Epithelial cell of prostate (primary cell): ENCODE data around the gene TNNI3K.
A peak's percentile ranks its signal among the peaks of the same experiment; 100 is the strongest.

ENCODE experiments used
- DNase-seq: peaks from one replicate; pipeline ENCODE4 v3.0.0-alpha.2; 2011; ENCODE audit warnings: low read depth, low spot score
- H3K27ac ChIP-seq: fragments of 450-650 bp; 2 replicates; pipeline ENCODE4 v1.5.1; 2017; ENCODE audit warnings: mild to moderate bottlenecking

TNNI3K gene

DNA sequence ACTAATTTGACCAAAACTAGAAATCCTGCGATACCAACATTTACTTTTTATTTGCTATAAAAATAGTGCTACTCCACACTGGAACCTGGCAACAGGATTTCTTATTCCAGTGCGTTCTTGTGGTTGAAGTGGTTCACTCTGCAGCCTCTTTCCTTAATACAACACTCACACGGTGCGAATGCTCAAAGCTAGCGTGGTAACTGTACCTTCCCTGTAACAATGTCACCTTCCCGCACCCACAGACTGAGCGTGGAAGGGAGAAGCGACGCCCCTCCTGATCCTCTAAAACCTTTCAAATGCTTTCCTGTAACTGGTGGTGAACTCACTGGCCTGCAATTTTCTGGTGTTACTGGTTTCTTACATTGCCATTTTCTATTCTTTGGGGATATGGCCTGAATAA lies 145.1 kb downstream of the TNNI3K start:
- no peak for DNase-seq
- H3K27ac ChIP-seq: no peak overlapping the region

DNA sequence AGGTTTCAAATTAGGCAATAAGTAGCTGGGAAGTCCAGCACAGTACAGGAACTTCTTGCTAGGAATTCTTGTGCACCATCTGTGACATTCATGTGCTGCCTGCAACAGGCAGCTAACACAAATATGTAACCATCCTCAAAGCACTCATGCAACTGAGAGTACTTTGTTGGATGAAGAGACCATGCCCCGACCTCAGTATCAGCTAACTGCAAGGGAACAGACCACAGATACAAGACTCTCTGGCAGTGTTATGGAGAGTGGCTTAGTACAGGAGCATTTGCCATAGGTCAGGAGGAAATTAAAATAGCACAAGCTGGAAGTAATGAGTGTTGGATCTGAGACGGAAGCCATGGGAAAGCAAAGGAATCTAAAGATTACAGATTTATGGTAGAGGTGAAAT lies 153.7 kb downstream of the TNNI3K start:
- DNase-seq: no peak
- no peak overlapping the region for H3K27ac ChIP-seq

DNA sequence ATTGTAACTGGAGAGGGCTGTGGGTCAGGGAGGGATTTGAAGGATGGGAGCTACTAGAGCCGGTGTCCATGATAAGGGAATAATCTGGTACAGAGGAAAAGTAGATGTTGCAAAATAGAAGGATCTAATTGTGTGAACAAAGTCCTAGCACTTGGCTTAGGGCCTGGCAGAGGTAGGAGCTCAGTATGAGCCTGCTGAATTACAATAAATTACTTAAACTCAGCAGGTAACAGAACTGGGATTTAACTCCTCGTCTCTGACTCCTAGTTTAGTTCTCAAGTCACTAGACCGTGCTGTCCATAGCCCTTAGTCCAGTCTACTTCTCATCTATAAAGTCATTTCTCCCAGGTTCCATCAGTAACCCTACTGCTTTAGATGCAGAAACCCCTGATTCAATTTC lies 157.0 kb downstream of the TNNI3K start:
- H3K27ac ChIP-seq: no peak overlapping the region
- no peak for DNase-seq

DNA sequence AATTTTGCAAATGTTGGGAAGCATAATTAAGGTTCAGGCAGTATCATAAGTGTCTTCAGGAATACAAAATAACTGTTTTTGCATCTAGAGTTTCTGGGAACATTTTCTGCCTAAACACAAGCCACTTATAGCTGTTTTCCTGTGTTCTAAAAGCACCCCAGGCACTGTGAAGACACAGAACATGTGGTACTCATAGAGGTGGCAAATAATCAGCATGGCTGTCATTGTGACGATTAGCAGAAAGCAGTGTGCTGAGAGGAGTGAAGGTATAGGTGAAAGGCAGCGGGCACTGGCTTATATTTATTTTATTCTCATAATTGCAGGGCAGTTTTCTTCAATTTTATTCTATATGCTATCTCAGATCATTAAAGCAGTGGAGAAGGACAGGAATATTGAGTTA lies 157.7 kb downstream of the TNNI3K start:
- no peak overlapping the region for H3K27ac ChIP-seq
- DNase-seq: no peak

DNA sequence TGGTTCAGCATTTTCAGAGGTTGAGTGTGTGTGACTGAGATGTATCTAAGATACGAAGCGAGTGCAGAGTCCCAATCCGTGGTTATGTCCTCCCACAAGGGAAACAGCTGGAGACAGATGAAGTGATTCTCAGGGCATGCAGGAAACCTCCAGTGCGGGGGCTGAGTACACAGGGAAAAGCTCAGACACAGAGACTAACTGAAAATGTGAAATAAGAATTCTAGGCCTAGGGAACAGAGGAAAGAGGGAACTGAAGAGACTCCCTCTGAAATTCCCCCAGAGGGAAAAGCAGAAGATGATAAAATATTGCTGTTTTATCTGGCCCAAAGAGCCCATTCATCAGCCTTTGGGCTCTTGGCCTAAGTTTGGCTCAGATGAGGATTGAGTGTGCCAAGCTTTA lies 160.4 kb downstream of the TNNI3K start:
- no peak for DNase-seq
- H3K27ac ChIP-seq: no peak overlapping the region

DNA sequence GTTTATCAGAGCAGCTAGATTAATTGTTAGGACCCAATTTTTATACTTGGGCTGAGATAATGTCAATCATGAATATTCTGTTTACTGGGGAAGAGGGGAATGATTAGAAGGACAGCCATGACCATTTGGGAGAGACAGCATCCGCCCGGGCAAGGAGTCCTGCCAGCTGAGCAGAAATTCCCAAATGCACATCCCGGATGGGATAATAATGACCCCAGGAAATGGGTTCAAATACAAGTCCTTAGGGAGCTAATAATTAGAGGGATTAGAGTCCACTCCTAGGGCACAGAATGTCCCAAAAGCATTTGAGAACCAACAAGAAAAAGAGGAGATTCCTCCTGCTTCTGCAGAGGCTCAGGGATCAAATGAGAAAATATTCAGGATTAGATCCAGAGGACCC lies 161.3 kb downstream of the TNNI3K start:
- no peak for DNase-seq
- no peak overlapping the region for H3K27ac ChIP-seq

DNA sequence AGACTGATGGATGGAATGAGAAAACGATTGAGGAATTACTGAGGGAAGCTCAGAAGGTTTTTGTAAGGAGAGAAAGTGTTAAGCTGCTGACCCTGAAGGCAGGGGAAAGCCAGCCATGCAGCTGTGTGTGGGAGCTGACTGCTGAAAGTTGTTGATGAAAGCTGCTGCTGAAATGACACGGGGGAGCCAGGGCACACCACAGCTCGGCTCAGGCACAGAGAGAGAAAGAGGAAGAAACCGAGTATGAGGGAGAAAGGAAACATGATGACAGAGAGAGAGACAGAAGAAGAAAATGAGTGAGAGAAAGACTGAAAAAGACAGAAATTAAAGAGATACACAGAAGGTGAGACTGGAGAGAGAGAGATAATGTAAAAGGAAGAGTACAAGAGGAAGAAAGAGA lies 161.7 kb downstream of the TNNI3K start:
- H3K27ac ChIP-seq: no peak overlapping the region
- no peak for DNase-seq

DNA sequence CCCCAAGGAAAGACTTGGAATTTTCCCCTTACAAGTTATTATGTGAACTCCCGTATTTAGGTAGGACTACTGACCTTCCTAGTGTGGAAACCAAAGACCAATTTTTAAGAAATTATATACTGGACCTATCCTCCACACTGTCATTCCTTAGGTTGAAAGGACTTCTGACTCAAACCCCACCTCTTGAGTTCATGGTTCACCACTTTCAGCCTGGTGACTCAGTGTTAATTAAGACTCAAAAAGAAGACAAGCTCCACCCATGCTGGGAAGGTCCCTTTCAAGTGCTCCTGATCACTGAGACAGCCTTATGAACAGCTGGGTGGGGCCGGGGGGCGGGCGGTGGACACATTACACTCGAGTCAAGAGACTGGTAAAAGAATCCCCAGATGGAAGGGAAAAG lies 164.1 kb downstream of the TNNI3K start:
- no peak overlapping the region for H3K27ac ChIP-seq
- no peak for DNase-seq

DNA sequence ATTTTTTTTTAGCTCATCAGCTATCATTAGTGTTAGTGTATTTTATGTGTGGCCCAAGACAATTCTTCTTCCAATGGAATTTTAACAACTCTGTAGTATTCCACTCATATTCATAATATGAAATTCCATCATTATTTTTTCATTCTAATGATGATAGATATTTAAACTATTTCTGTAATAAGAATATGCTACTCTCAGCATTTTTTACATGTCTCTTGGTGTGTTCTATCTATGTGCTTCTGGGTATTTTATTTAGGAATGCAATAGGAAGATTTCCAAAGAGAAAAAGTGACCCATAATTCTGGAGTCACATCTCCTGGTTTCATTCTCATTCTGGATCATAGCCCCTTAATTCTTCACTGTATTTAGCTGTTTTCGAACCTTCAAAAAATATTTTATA lies 167.7 kb downstream of the TNNI3K start:
- no peak overlapping the region for H3K27ac ChIP-seq
- no peak for DNase-seq

DNA sequence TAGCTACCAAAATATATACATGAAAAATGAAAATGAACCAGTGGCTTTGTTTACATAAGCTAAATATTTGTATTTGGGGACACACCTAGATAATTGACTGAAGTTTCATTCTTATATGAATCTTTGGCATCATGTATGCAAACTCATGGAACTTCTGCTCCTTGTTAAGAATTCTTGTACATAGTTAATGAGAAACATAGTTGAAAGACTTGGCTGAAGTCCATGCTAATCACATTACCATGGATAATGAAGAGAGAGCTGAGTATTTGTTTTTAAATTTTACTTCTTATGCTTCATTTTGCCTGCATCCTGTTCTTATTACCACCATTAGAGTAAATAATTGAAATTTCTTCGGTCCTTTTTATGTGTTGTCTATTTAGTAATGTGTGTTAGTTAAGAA lies 168.4 kb downstream of the TNNI3K start:
- H3K27ac ChIP-seq: no peak overlapping the region
- no peak for DNase-seq

DNA sequence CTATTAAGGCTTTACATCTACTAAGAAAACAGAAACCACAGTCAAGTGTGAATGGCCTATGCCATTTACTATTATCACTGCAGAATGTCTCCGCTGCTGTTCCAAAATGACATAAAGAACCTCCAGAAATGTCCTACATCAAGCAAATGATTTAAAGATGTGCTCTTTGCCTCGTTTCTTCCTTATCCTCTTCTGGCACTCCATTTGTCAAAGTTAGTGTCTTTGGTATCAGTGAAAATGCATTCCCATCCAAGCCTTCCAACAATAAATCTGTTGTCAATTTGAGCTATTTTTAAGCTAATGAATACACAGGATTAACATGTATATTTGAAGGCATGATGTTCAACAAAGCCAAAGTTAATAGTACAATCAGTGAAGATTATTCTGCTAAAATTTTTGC lies 171.6 kb downstream of the TNNI3K start:
- DNase-seq: no peak
- no peak overlapping the region for H3K27ac ChIP-seq

DNA sequence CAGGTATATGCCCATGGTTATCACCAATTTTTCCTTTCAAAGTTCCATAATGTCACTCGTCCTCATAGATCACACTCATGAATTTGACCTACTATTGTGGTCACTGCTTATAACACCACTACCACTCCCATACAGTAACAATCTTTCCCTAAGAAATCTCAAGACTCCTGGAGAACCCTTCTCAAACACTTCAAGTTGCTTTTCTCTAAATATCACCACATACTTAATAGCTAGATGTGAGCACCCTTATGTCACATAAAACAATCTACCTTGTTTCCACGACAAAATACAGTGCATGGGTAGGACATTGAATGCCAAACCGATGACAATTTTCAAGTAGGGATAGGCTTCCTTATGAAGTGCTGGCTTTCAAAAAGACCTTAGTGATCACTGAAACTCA lies 172.7 kb downstream of the TNNI3K start:
- no peak for DNase-seq

DNA sequence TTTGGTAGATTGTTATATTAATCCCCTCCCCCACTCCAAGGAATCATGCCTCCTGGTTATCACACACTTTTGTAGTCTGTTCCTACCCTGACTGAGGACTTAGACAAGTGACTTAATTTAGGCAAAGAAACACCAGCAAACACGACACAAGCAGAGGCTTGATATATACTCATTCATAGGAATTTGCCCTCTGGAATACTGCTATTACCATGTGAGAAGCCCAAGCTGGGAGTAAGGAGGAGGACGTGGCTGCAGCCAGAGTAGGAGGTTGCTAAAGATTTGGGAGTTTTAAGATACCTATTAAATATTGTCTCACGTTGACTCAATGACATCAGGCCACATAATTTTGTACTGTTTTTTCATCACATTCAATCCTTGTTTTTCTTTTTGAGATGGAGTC lies 177.1 kb downstream of the TNNI3K start:
- DNase-seq: no peak
- H3K27ac ChIP-seq: no peak overlapping the region

More for the DNA sequence above, 172.7 kb downstream of the TNNI3K start:
- H3K27ac ChIP-seq: no peak overlapping the region

DNA sequence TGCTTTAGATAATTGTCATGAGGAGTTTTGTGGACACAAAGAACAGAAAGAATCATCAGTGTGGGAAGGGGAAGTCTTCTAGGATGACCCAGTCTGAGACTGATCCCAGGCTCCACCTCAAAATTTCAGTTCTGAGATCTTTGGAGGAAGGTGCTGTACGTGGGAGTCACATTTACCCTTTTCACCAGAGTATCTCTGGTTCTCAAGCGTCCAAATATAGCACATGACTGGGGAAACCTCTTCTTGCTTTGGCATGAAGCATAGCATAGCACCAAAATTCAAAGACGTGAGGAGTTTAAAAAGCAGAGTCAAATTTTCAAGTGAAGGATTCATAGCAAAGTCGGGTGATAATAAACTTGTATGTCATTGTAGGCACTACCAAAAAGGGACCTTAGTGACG lies 180.7 kb downstream of the TNNI3K start:
- no peak overlapping the region for H3K27ac ChIP-seq
- no peak for DNase-seq

DNA sequence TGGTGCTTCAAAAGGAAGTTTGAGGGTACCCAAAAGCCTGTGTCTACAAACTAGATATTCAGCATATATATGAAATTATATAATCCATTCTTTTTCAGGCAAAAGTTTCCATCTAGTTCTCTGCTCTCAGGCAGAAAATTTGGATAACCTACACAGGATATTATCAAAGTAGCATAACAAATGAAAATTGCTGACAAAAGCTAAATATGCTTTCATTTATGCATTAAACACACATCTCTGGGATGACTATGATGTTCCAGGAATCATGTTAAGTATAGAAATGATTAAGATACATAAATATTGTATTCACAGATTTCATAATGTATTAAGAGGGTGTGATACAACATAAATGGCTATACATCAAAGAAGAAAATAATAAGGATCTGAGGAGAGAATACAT lies 184.4 kb downstream of the TNNI3K start:
- DNase-seq: no peak

DNA sequence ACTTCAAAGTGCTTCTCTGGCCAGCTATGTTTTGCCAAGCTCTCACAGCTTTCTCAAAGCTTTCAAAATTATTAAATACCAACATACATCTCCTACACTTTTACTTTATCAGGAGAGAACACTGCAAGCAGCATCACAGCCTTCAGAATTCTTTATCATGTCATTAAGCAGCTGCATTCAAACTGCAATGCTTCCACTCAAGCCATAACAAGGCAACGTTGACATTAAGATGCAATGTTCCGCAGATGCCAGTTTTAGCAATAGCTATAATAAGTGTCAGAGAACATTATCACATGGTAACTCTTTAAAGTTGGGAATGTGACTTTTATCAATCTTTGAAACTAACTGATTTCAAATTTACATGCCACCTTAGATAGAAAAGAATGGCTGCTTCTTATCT lies 185.3 kb downstream of the TNNI3K start:
- H3K27ac ChIP-seq: no peak overlapping the region
- DNase-seq: no peak

More for the DNA sequence above, 184.4 kb downstream of the TNNI3K start:
- no peak overlapping the region for H3K27ac ChIP-seq

DNA sequence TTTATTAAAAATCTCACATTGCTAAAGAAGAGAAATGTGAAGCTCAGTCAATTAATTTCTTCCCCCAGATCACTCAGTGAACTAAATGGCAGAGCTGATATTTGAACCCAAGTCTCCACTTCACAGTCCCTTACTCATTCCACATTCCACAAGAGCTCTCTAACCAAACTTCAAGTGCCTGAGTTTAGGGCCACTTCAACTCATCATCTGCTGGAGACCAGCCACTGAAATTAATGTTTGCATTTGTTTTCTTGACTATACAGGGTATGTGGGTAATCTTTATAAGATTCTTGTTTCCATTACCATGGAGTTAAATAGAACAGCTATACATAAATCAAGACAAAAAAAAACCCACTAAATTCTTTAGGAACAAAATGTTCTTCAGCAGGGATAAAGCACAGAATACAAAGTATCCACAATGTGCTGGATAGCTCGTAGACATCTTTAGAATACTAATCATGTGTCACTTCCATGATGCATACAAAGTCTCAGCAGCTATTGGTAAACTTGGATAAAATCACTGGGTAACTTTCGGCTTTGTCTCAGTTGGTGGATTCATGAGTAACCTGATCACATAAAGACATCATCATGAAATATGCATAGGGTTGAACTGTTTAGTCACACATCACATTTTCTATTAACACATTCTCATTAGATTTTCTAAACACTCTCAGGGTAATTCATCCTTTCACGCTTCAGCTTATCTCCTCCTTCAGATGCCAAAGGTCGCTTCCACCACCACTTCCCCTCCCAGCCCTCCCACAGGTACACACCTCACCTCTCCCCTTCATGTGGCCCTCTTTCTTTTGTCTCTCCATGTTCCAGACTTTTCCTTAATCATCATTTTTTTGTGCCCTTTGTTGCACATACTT lies 187.5 kb downstream of the TNNI3K start:
- DNase-seq: no peak
- no peak overlapping the region for H3K27ac ChIP-seq

DNA sequence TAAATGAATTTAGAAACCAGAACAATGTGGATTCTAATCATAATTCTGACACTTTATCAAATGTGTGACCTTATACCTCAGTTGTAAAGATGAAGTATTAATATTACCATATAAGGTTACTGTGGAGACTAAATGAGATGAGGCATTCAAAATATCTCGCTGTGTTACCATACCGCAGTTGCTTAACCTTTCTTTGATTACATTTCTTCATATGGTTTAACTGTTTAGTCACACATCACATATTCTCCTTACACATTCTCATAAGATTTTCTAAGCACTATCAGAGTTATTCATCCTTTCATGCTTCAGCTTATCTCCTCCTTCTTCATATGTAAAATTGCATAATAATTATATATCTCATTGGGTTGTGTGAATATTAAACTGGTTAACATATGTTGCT lies 188.3 kb downstream of the TNNI3K start:
- no peak for DNase-seq
- H3K27ac ChIP-seq: no peak overlapping the region

DNA sequence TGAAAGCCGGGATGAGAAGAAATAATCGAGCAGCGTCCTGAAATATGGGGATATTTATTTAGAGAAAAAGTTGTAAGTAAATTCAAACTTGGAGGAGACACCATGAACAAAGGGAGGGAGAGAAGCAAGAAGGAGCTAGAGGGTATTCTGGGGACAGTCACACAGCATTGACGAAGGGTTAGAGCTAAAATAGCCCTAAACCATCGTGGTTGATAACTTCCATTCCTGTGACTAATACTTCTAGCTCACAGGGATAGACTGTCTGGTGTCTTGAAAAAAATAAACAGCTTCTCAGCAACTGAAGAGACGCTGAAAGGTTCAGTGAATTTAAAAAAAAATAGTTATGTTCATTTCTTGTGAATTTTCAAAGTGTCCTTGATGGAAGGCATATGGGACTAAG lies 190.5 kb downstream of the TNNI3K start:
- no peak overlapping the region for H3K27ac ChIP-seq
- DNase-seq: no peak

DNA sequence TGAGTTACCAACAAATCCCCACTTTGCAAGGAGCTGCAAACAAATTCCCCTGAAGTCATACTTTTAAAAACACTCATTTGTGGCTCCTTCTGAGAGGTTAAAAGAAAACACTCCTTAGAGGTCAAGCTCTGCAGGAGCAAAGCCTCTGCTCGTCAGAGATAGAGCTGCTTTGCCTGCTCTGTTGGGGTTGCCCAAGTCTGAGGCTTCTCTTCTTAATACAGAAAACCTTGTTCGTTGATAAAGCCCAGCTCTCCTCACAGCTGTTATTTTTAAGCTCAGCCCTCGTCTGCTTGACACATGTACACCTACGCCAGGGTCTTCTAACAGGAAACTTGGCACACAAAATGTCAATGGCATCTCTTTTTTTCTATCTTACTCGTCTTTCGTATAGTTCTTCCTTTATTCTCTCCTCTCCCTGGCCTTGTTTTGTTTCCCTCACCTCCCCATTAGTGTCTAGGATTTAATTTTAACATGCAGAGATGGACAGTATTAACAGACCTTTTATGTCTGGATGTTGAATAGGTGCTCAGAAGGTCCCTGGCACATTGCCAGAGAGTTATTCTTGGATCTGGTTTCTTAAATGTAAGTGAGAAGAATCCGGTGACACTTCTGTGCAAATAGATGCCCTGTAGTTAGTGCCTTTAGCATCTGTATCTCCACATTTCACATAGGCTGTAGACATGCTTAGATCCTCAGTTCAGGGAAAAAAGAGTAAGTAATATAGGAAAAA lies 191.2 kb downstream of the TNNI3K start:
- DNase-seq: no peak
- no peak overlapping the region for H3K27ac ChIP-seq

DNA sequence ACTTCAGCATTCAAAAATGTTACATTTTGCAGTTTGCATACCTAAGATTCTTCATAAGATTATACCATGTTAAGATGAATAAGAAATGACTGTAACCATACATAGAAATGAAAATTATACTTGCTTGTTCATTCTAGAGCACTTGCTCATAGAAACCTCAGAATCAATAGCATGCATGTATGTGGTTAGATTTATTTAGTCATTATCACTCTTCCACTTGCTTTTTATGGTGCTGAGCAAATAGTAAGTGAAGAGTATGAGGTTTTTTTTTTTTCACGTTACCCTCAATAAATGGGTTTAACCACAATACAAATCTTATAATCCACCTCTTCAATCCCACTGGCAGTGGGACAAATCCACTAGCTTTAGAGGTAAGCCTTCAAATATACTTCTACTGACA lies 192.5 kb downstream of the TNNI3K start:
- H3K27ac ChIP-seq: no peak overlapping the region
- DNase-seq: peak; percentile 10

DNA sequence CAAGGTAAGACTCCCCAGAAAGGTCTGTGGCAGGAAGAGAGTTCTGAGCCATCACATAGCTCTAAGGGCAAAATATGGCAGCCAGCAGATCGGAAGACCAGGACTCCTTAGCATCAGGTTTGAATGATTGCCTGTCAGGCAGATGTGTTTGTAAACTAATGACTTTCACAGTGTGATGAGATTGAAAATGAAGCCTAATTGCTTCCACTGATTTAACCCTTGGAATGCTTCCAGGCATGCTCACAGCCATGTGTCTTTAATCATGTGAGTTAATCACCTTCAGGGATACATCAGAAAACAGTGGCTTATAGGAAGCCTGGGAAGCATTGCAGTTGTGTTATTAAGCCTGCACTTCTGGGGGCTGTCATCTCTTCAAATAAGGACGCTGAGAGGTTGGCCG lies 194.4 kb downstream of the TNNI3K start:
- no peak for DNase-seq
- H3K27ac ChIP-seq: no peak overlapping the region
